GM23338 (cell line): Measurements from ENCODE around the gene SIRT7. TPM values are rescaled to one million over a fixed set of nuclear protein-coding genes. Genes with fewer than 3 reads are reported as not detected.

Experiments
- ATAC-seq: fragments of 200-7000 bp; cut with Tn5 transposase; 3 replicates; pipeline ENCODE4 v1.9.1; 2020
- DNase-seq: peaks from one replicate; pipeline ENCODE4 v3.0.0-alpha.2; 2015; ENCODE audit warnings: low spot score
- H2AFZ ChIP-seq: fragments of 200-600 bp; sonication (generic); 2 replicates; pipeline ENCODE4 v1.8.0; 2016; ENCODE audit warnings: antibody characterized with exemption, mild to moderate bottlenecking, moderate library complexity
- H3F3A ChIP-seq: fragments of 200-600 bp; sonication (generic); replicated peaks from 2 replicates; pipeline ENCODE4 v1.8.0; 2017; ENCODE audit warnings: antibody characterized with exemption, mixed run types, low read depth
- H3K27ac ChIP-seq: fragments of 200-600 bp; sonication (generic); 2 replicates; pipeline ENCODE4 v1.6.1; 2016; ENCODE audit warnings: low read depth
- H3K27me3 ChIP-seq: fragments of 200-600 bp; sonication (generic); 2 replicates; pipeline ENCODE4 v1.8.0; 2016; ENCODE audit warnings: mild to moderate bottlenecking, mixed run types, moderate library complexity; ENCODE audit not compliant: insufficient read depth
- H3K36me3 ChIP-seq: fragments of 200-600 bp; sonication (generic); 2 replicates; pipeline ENCODE4 v1.8.0; 2016; ENCODE audit warnings: mild to moderate bottlenecking; ENCODE audit not compliant: insufficient read depth
- H3K4me1 ChIP-seq: fragments of 200-600 bp; sonication (generic); 2 replicates; pipeline ENCODE4 v1.8.0; 2016; ENCODE audit warnings: mild to moderate bottlenecking, moderate library complexity; ENCODE audit not compliant: insufficient read depth
- H3K4me2 ChIP-seq: fragments of 200-600 bp; sonication (generic); 2 replicates; pipeline ENCODE4 v1.7.1; 2017; ENCODE audit warnings: mixed run types
- H3K4me3 ChIP-seq: fragments of 200-600 bp; sonication (generic); 2 replicates; pipeline ENCODE4 v1.6.1; 2016; ENCODE audit warnings: mixed run types
- H3K79me2 ChIP-seq: fragments of 200-600 bp; sonication (generic); replicated peaks from 2 replicates; pipeline ENCODE4 v1.8.0; 2017; ENCODE audit warnings: mild to moderate bottlenecking; ENCODE audit not compliant: insufficient read depth
- H3K9me2 ChIP-seq: fragments of 200-600 bp; sonication (generic); 2 replicates; pipeline ENCODE4 v1.8.0; 2017; ENCODE audit not compliant: insufficient read depth
- H4K20me1 ChIP-seq: fragments of 200-600 bp; sonication (generic); replicated peaks from 2 replicates; pipeline ENCODE4 v1.8.0; 2017; ENCODE audit warnings: mild to moderate bottlenecking; ENCODE audit not compliant: insufficient read depth
- H3K27ac Mint-ChIP-seq: 2 replicates; pipeline ENCODE4 v1.8.0; 2020; ENCODE audit warnings: inconsistent platforms, mild to moderate bottlenecking, moderate library complexity, mixed read lengths
- H3K27me3 Mint-ChIP-seq: 3 replicates; pipeline ENCODE4 v1.8.0; 2022; ENCODE audit warnings: low read depth, mild to moderate bottlenecking, moderate library complexity, mixed read lengths, inconsistent platforms; ENCODE audit not compliant: insufficient read depth, poor library complexity
- H3K36me3 Mint-ChIP-seq: 3 replicates; pipeline ENCODE4 v1.8.0; 2021; ENCODE audit warnings: low read depth, mild to moderate bottlenecking, inconsistent platforms, moderate library complexity, mixed read lengths
- H3K4me1 Mint-ChIP-seq: 3 replicates; pipeline ENCODE4 v1.8.0; 2020; ENCODE audit warnings: mild to moderate bottlenecking, inconsistent platforms, mixed read lengths
- H3K4me3 Mint-ChIP-seq: 3 replicates; pipeline ENCODE4 v1.8.0; 2021; ENCODE audit warnings: moderate library complexity, mild to moderate bottlenecking, inconsistent platforms, mixed read lengths
- H3K9me3 Mint-ChIP-seq: 3 replicates; pipeline ENCODE4 v1.8.0; 2020; ENCODE audit warnings: moderate library complexity, mild to moderate bottlenecking, inconsistent platforms, mixed read lengths
- CTCF ChIP-seq, 2 experiments: fragments of 200-600 bp in 1 of 2; sonication (generic) in 1 of 2; conservative IDR thresholded peaks; 2 replicates each; pipeline versions ENCODE4 v1.5.1 to v1.6.1; 2016 to 2017; ENCODE audit warnings: antibody characterized with exemption in 2 of 2, low read depth in 2 of 2, mild to moderate bottlenecking in 2 of 2, moderate library complexity in 1 of 2
- ETS1 ChIP-seq: IDR thresholded peaks from 2 replicates; pipeline ENCODE4 v1.6.1; 2016; ENCODE audit warnings: antibody characterized with exemption
- EZH2 ChIP-seq: fragments of 200-600 bp; sonication (generic); IDR thresholded peaks from one replicate; pipeline ENCODE4 v1.8.0; 2017; ENCODE audit warnings: antibody characterized with exemption, mild to moderate bottlenecking, low read depth; ENCODE audit not compliant: unreplicated experiment
- JUNB ChIP-seq: IDR thresholded peaks from one replicate; pipeline ENCODE4 v1.6.1; 2016; ENCODE audit warnings: antibody characterized with exemption; ENCODE audit not compliant: unreplicated experiment
- REST ChIP-seq: IDR thresholded peaks from one replicate; pipeline ENCODE4 v1.6.1; 2018; ENCODE audit warnings: antibody characterized with exemption; ENCODE audit not compliant: unreplicated experiment
- STAT1 ChIP-seq: IDR thresholded peaks from one replicate; pipeline ENCODE4 v1.6.1; 2016; ENCODE audit warnings: antibody characterized with exemption; ENCODE audit not compliant: unreplicated experiment
- ZNF114 ChIP-seq: fragments of 250-450 bp; sonication (Bioruptor Pico); IDR thresholded peaks from 2 replicates; pipeline ENCODE4 v1.5.0; 2020; ENCODE audit warnings: mild to moderate bottlenecking, moderate library complexity
- ZNF462 ChIP-seq: fragments of 250-450 bp; sonication (Bioruptor Pico); IDR thresholded peaks from 2 replicates; pipeline ENCODE4 v1.5.0; 2020; ENCODE audit warnings: mild to moderate bottlenecking, moderate library complexity
- polyA plus RNA-seq: library from polyadenylated mRNA; unstranded; fragments of >200 nt; fragmentation: Nextera tagmentation; extraction: Ambion mirVana; gene quantifications from 2 replicates; pipeline ENCODE4 v1.2.1, GENCODE V29; 2016
- total RNA-seq: library from RNA; depleted of rRNA; stranded (reverse); fragments of >200 nt; shearing (Covaris generic); gene quantifications from 2 replicates; pipeline ENCODE4 v1.2.3, GENCODE V29; 2014

The SIRT7 gene
- total and polyA plus RNA-seq, 2 experiments from 2014 or later: 16.3 to 20.8 TPM

- no peak for TF ChIP-seq ZNF462 (CRISPR knock-in tag)
- TF ChIP-seq STAT1: no peak
- TF ChIP-seq JUNB: no peak
- no peak for TF ChIP-seq ETS1
Measured at GRCh38 chr17:81929253-81930141, 11.5 kb upstream of the SIRT7 start (continued).

GRCh38 chr17:81928544-81929252 lies 10.7 kb upstream of the SIRT7 start:
- H3K4me2 ChIP-seq: peak overlapping the region; percentile 94
- H3K27ac Mint-ChIP-seq: no peak overlapping the region
- no peak overlapping the region for H3K27ac ChIP-seq
- TF ChIP-seq CTCF (conservative IDR thresholded peaks at IDR 0.05; ENCODE audit: low read depth in 2 of 2): no peak
- no peak for TF ChIP-seq ETS1
- TF ChIP-seq REST: no peak
- no peak for TF ChIP-seq EZH2
- no peak for TF ChIP-seq ZNF114

More at GRCh38 chr17:81928544-81929252, 10.7 kb upstream of the SIRT7 start:
- ATAC-seq (peak; percentile 1), DNase-seq (no peak)
- peaks cover 10% of the 10 kb centered on the region; the same call in 1 of the 2 replicates for H3K27me3 ChIP-seq
- H3K36me3 Mint-ChIP-seq: peaks cover 15% of the 10 kb centered on the region
- peaks cover 26% of the 10 kb centered on the region for H3K27me3 Mint-ChIP-seq
- no peaks in the 10 kb centered on the region for H3K36me3 ChIP-seq
- H3K4me1 Mint-ChIP-seq: peaks cover 28% of the 10 kb centered on the region
- no peaks in the 10 kb centered on the region for H3K9me3 Mint-ChIP-seq
- H2AFZ ChIP-seq: peak overlapping the region; percentile 86; the same call in 1 of the 2 replicates
- peak overlapping the region; percentile 79 for H3K4me3 ChIP-seq
- H3K4me3 Mint-ChIP-seq: peak overlapping the region; percentile 72
- H3K4me1 ChIP-seq: peaks cover 24% of the 10 kb centered on the region; the same call in 1 of the 2 replicates
- peaks cover 28% of the 10 kb centered on the region for H3F3A ChIP-seq
- no peaks in the 10 kb centered on the region for H3K9me2 ChIP-seq
- peaks cover 4% of the 10 kb centered on the region for H4K20me1 ChIP-seq
- H3K79me2 ChIP-seq: peaks cover 34% of the 10 kb centered on the region
